ENCODE data around the gene VPS8. TPM values are rescaled to one million over a fixed set of nuclear protein-coding genes. Genes with fewer than 3 reads are reported as not detected.
"Not testable (repeated sequence)": the region's sequence is repeated elsewhere in the genome, so short reads cannot be mapped to it uniquely, and the experiment has no call there.

The VPS8 gene
- total and polyA plus RNA-seq, 4 donors, result 49.3 to 155 (median 66.4) TPM

- Histone ChIP-seq H3K27me3 (ENCODE audit: control insufficient read depth, insufficient read depth, low read length) (no peaks in the 10 kb centered on the region), H3K4me1 (ENCODE audit: control insufficient read depth, insufficient read depth, low read length) (no peaks in the 10 kb centered on the region), H3K36me3 (ENCODE audit: control insufficient read depth, insufficient read depth, low read length) (peaks cover under 1% of the 10 kb centered on the region), H3K27ac (ENCODE audit: low read depth, low read length) (no peak overlapping the region), H3K4me3 (ENCODE audit: low read depth, low read length) (no peak overlapping the region), H3K9me3 (ENCODE audit: control insufficient read depth, insufficient read depth, low read length) (no peaks in the 10 kb centered on the region)
- WGBS (ENCODE audit: insufficient coverage), result 83% methylated on average over 3 of the region's 3 CpGs
- no peak for DNase-seq (ENCODE audit: low read depth in 4 of 6, low spot score in 6 of 6)
These were observed 140.7 kb downstream of the VPS8 start for GRCh38 chr3:184952671-184953070.

GRCh38 chr3:184953401-184953800 is 141.4 kb downstream of the VPS8 start:
- DNase-seq (ENCODE audit: low read depth in 4 of 6, low spot score in 6 of 6), result peak in 1 of 6 donors; percentile 46
- no peaks in the 10 kb centered on the region for H3K4me1 ChIP-seq (ENCODE audit: control insufficient read depth, insufficient read depth, low read length)
- no peak overlapping the region for H3K27ac ChIP-seq (ENCODE audit: low read depth, low read length)
- no peaks in the 10 kb centered on the region for H3K9me3 ChIP-seq (ENCODE audit: control insufficient read depth, insufficient read depth, low read length)
- no peak overlapping the region for H3K4me3 ChIP-seq (ENCODE audit: low read depth, low read length)
- peaks cover 2% of the 10 kb centered on the region for H3K36me3 ChIP-seq (ENCODE audit: control insufficient read depth, insufficient read depth, low read length)
- H3K27me3 ChIP-seq (ENCODE audit: control insufficient read depth, insufficient read depth, low read length), result no peaks in the 10 kb centered on the region
- 80% methylated on average over 1 of the region's 2 CpGs for WGBS (ENCODE audit: insufficient coverage)

- H3K36me3 ChIP-seq (ENCODE audit: control insufficient read depth, insufficient read depth, low read length), result peaks cover 2% of the 10 kb centered on the region
- no peaks in the 10 kb centered on the region for H3K4me1 ChIP-seq (ENCODE audit: control insufficient read depth, insufficient read depth, low read length)
- H3K27ac ChIP-seq (ENCODE audit: low read depth, low read length), result no peak overlapping the region
- DNase-seq (ENCODE audit: low read depth in 4 of 6, low spot score in 6 of 6), result no peak
- WGBS (ENCODE audit: insufficient coverage), result 100% methylated on average over 1 of the region's 3 CpGs
- no peak overlapping the region for H3K4me3 ChIP-seq (ENCODE audit: low read depth, low read length)
- no peaks in the 10 kb centered on the region for H3K9me3 ChIP-seq (ENCODE audit: control insufficient read depth, insufficient read depth, low read length)
- H3K27me3 ChIP-seq (ENCODE audit: control insufficient read depth, insufficient read depth, low read length), result no peaks in the 10 kb centered on the region
These were observed 142.3 kb downstream of the VPS8 start for GRCh38 chr3:184954251-184954650.

- not testable (repeated sequence) for DNase-seq (ENCODE audit: low read depth in 4 of 6, low spot score in 6 of 6); H3K4me3 ChIP-seq (ENCODE audit: low read depth, low read length); H3K27ac ChIP-seq (ENCODE audit: low read depth, low read length); H3K27me3 ChIP-seq (ENCODE audit: control insufficient read depth, insufficient read depth, low read length); H3K4me1 ChIP-seq (ENCODE audit: control insufficient read depth, insufficient read depth, low read length); H3K9me3 ChIP-seq (ENCODE audit: control insufficient read depth, insufficient read depth, low read length); H3K36me3 ChIP-seq (ENCODE audit: control insufficient read depth, insufficient read depth, low read length)
- WGBS (ENCODE audit: insufficient coverage), result 100% methylated on average over 3 of the region's 8 CpGs
These were observed 142.9 kb downstream of the VPS8 start for GRCh38 chr3:184954851-184955250.

- Histone ChIP-seq H3K4me1 (ENCODE audit: control insufficient read depth, insufficient read depth, low read length) (no peaks in the 10 kb centered on the region), H3K36me3 (ENCODE audit: control insufficient read depth, insufficient read depth, low read length) (peaks cover 4% of the 10 kb centered on the region), H3K27me3 (ENCODE audit: control insufficient read depth, insufficient read depth, low read length) (no peaks in the 10 kb centered on the region), H3K9me3 (ENCODE audit: control insufficient read depth, insufficient read depth, low read length) (no peaks in the 10 kb centered on the region), H3K4me3 (ENCODE audit: low read depth, low read length) (no peak overlapping the region), H3K27ac (ENCODE audit: low read depth, low read length) (no peak overlapping the region)
- 86% methylated on average over 5 of the region's 6 CpGs for WGBS (ENCODE audit: insufficient coverage)
- no peak for DNase-seq (ENCODE audit: low read depth in 4 of 6, low spot score in 6 of 6)
These were observed 153.9 kb downstream of the VPS8 start for GRCh38 chr3:184965639-184966430.

- Histone ChIP-seq H3K4me3 (ENCODE audit: low read depth, low read length) (no peak overlapping the region), H3K27ac (ENCODE audit: low read depth, low read length) (no peak overlapping the region), H3K4me1 (ENCODE audit: control insufficient read depth, insufficient read depth, low read length) (no peaks in the 10 kb centered on the region), H3K9me3 (ENCODE audit: control insufficient read depth, insufficient read depth, low read length) (no peaks in the 10 kb centered on the region), H3K27me3 (ENCODE audit: control insufficient read depth, insufficient read depth, low read length) (no peaks in the 10 kb centered on the region), H3K36me3 (ENCODE audit: control insufficient read depth, insufficient read depth, low read length) (peaks cover 9% of the 10 kb centered on the region)
- no peak for DNase-seq (ENCODE audit: low read depth in 4 of 6, low spot score in 6 of 6)
- no CpG with 5 or more reads among the region's 1 CpG for WGBS (ENCODE audit: insufficient coverage)
These were observed 156.1 kb downstream of the VPS8 start for GRCh38 chr3:184968115-184968514.

- no peaks in the 10 kb centered on the region for H3K4me1 ChIP-seq (ENCODE audit: control insufficient read depth, insufficient read depth, low read length)
- H3K36me3 ChIP-seq (ENCODE audit: control insufficient read depth, insufficient read depth, low read length), result peaks cover 9% of the 10 kb centered on the region
- peaks cover 3% of the 10 kb centered on the region for H3K9me3 ChIP-seq (ENCODE audit: control insufficient read depth, insufficient read depth, low read length)
- WGBS (ENCODE audit: insufficient coverage), result no CpG with 5 or more reads among the region's 3 CpGs
- no peak overlapping the region for H3K27ac ChIP-seq (ENCODE audit: low read depth, low read length)
- H3K4me3 ChIP-seq (ENCODE audit: low read depth, low read length), result no peak overlapping the region
- DNase-seq (ENCODE audit: low read depth in 4 of 6, low spot score in 6 of 6), result no peak
- H3K27me3 ChIP-seq (ENCODE audit: control insufficient read depth, insufficient read depth, low read length), result no peaks in the 10 kb centered on the region
These were observed 158.2 kb downstream of the VPS8 start for GRCh38 chr3:184970186-184970585.

- Histone ChIP-seq H3K9me3 (ENCODE audit: control insufficient read depth, insufficient read depth, low read length) (peaks cover 3% of the 10 kb centered on the region), H3K36me3 (ENCODE audit: control insufficient read depth, insufficient read depth, low read length) (peaks cover 2% of the 10 kb centered on the region), H3K4me3 (ENCODE audit: low read depth, low read length) (no peak overlapping the region), H3K27ac (ENCODE audit: low read depth, low read length) (no peak overlapping the region), H3K4me1 (ENCODE audit: control insufficient read depth, insufficient read depth, low read length) (no peaks in the 10 kb centered on the region), H3K27me3 (ENCODE audit: control insufficient read depth, insufficient read depth, low read length) (no peaks in the 10 kb centered on the region)
- WGBS (ENCODE audit: insufficient coverage), result no CpG with 5 or more reads among the region's 1 CpG
- peak in 1 of 6 donors; percentile 23 for DNase-seq (ENCODE audit: low read depth in 4 of 6, low spot score in 6 of 6)
These were observed 165.8 kb downstream of the VPS8 start for GRCh38 chr3:184977796-184978195.

- Histone ChIP-seq H3K4me1 (ENCODE audit: control insufficient read depth, insufficient read depth, low read length) (no peaks in the 10 kb centered on the region), H3K4me3 (ENCODE audit: low read depth, low read length) (no peak overlapping the region), H3K36me3 (ENCODE audit: control insufficient read depth, insufficient read depth, low read length) (peaks cover 2% of the 10 kb centered on the region), H3K9me3 (ENCODE audit: control insufficient read depth, insufficient read depth, low read length) (no peaks in the 10 kb centered on the region), H3K27ac (ENCODE audit: low read depth, low read length) (no peak overlapping the region), H3K27me3 (ENCODE audit: control insufficient read depth, insufficient read depth, low read length) (no peaks in the 10 kb centered on the region)
- 96% methylated on average over 2 of the region's 3 CpGs for WGBS (ENCODE audit: insufficient coverage)
- no peak for DNase-seq (ENCODE audit: low read depth in 4 of 6, low spot score in 6 of 6)
These were observed 169.1 kb downstream of the VPS8 start for GRCh38 chr3:184981071-184981470.

GRCh38 chr3:184982076-184982475 is 170.1 kb downstream of the VPS8 start:
- Histone ChIP-seq H3K27ac (ENCODE audit: low read depth, low read length) (no peak overlapping the region), H3K27me3 (ENCODE audit: control insufficient read depth, insufficient read depth, low read length) (no peaks in the 10 kb centered on the region), H3K9me3 (ENCODE audit: control insufficient read depth, insufficient read depth, low read length) (no peaks in the 10 kb centered on the region), H3K4me1 (ENCODE audit: control insufficient read depth, insufficient read depth, low read length) (no peaks in the 10 kb centered on the region), H3K4me3 (ENCODE audit: low read depth, low read length) (no peak overlapping the region), H3K36me3 (ENCODE audit: control insufficient read depth, insufficient read depth, low read length) (peaks cover 5% of the 10 kb centered on the region)
- DNase-seq (ENCODE audit: low read depth in 4 of 6, low spot score in 6 of 6), result no peak
- WGBS (ENCODE audit: insufficient coverage), result 80% methylated on average over 1 of the region's 3 CpGs
